Endometrial microvascular endothelial cells (primary cell): ENCODE data around the gene NKG7. TPM values are rescaled to one million over a fixed set of nuclear protein-coding genes. Genes with fewer than 3 reads are reported as not detected.

Source experiments
- in situ Hi-C: cut with HindIII; loops from 2 replicates; pipeline ENCODE4 v1.10.0; 2017; ENCODE audit warnings: low sequenced_read_pairs, low pct_unique_long_range_greater_than_20kb; ENCODE audit errors: inconsistent ontology term
- total RNA-seq: library from RNA; depleted of rRNA; stranded (reverse); fragments of >200 nt; gene quantifications from one replicate; pipeline ENCODE4 v1.2.3, GENCODE V29; 2015; ENCODE audit errors: inconsistent ontology term

Gene NKG7
- total RNA-seq, 1 donor from 2014 or later = not detected

GRCh38 chr19:51342631-51343569, 29.6 kb downstream of the NKG7 start:
- in situ Hi-C loops = no loop called here

GRCh38 chr19:51341976-51342580, 30.4 kb downstream of the NKG7 start, which contains the start of gene VSIG10L:
Gene VSIG10L, minus strand, starts transcription at chr19:51342139. Its CDS starts 15 bp downstream, at chr19:51342124.
- in situ Hi-C loops = no loop called here

GRCh38 chr19:51341066-51341465, 31.4 kb downstream of the NKG7 start:
- in situ Hi-C loops = no loop called here

- in situ Hi-C loops = no loop called here
Measured at GRCh38 chr19:51339687-51340656, 32.5 kb downstream of the NKG7 start.

- in situ Hi-C loops = no loop called here
Measured at GRCh38 chr19:51339313-51339686, 33.2 kb downstream of the NKG7 start.

- in situ Hi-C loops = no loop called here
Measured at GRCh38 chr19:51338563-51339312, 33.7 kb downstream of the NKG7 start.

GRCh38 chr19:51337861-51338562, 34.4 kb downstream of the NKG7 start:
- in situ Hi-C loops = no loop called here

- in situ Hi-C loops = no loop called here
Measured at GRCh38 chr19:51337141-51337860, 35.2 kb downstream of the NKG7 start.

GRCh38 chr19:51333836-51334460, 38.5 kb downstream of the NKG7 start:
- in situ Hi-C loops = no loop called here

- in situ Hi-C loops = no loop called here
Measured at GRCh38 chr19:51331716-51332115, 40.7 kb downstream of the NKG7 start.

- in situ Hi-C loops = no loop called here
Measured at GRCh38 chr19:51331193-51331592, 41.3 kb downstream of the NKG7 start.

- in situ Hi-C loops = no loop called here
Measured at GRCh38 chr19:51330366-51330765, 42.1 kb downstream of the NKG7 start.

GRCh38 chr19:51329411-51329810, 43.0 kb downstream of the NKG7 start:
- in situ Hi-C loops = no loop called here

GRCh38 chr19:51327066-51328001, 45.1 kb downstream of the NKG7 start:
- in situ Hi-C loops = no loop called here

- in situ Hi-C loops = no loop called here
Measured at GRCh38 chr19:51326216-51327065, 46.0 kb downstream of the NKG7 start.
